HepG2 (cell line): ENCODE data around the gene CERT1.

Experiments
- FOXA1 ChIP-seq, 2 experiments: fragments of 450-650 bp in 1 of 2; sonication (generic) in 1 of 2; formaldehyde crosslinking in 1 of 2; IDR thresholded peaks; 2 replicates each; pipeline versions ENCODE4 v1.4.0 to v1.6.1; 2016 to 2020; ENCODE audit warnings: missing genetic modification reagents in 1 of 2
- KDM4B ChIP-seq: sonication (generic); formaldehyde crosslinking; IDR thresholded peaks from 2 replicates; pipeline ENCODE4 v1.4.0; 2020; ENCODE audit warnings: missing genetic modification reagents
- NBN ChIP-seq: fragments of 450-650 bp; conservative IDR thresholded peaks from 2 replicates; pipeline ENCODE4 v1.6.1; 2017
- NR2F1 ChIP-seq, 2 experiments: fragments of 450-650 bp in 1 of 2; formaldehyde crosslinking in 1 of 2; IDR thresholded peaks; 2 replicates each; pipeline versions ENCODE4 v1.5.0 to v1.6.1; 2016 to 2020; ENCODE audit warnings: mild to moderate bottlenecking in 1 of 2, missing compliant biosample characterization in 1 of 2, missing genetic modification reagents in 1 of 2, moderate library complexity in 1 of 2
- TF ChIP-seq, protein P1 (sequence below): sonication (generic); formaldehyde crosslinking; IDR thresholded peaks from 2 replicates; pipeline ENCODE4 v1.9.0; 2021; ENCODE audit warnings: missing genetic modification reagents, mild to moderate bottlenecking, borderline replicate concordance

DNA sequence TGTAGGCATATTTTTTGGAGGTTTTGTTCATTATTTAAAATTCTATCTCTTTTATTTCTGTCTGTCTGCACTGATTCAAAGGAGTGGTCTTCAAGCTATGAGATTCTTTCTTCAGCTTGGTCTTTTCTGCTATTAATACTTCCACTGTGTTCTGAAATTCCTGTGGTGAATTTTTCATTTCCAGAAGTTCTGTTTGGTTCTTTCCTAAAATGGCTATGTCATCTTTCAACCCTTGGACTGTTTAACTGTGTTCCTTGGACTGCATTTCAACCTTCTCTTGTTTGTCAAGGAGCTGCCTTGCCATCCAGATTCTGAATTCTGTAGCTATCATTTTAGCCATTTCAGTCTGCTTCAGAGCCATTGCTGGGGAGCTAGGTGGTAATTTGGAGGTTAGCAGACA lies 76.3 kb downstream of the CERT1 start:
- TF ChIP-seq NR2F1 (CRISPR knock-in tag; IDR thresholded peaks at IDR 0.05): no peak
- no peak for TF ChIP-seq NBN
- no peak for TF ChIP-seq FOXA1 (IDR thresholded peaks at IDR 0.05)
- TF ChIP-seq FOXA1 (CRISPR knock-in tag; IDR thresholded peaks at IDR 0.05): no peak
- no peak for TF ChIP-seq KDM4B (CRISPR knock-in tag)
- TF ChIP-seq, protein P1, sequence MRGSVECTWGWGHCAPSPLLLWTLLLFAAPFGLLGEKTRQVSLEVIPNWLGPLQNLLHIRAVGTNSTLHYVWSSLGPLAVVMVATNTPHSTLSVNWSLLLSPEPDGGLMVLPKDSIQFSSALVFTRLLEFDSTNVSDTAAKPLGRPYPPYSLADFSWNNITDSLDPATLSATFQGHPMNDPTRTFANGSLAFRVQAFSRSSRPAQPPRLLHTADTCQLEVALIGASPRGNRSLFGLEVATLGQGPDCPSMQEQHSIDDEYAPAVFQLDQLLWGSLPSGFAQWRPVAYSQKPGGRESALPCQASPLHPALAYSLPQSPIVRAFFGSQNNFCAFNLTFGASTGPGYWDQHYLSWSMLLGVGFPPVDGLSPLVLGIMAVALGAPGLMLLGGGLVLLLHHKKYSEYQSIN (CRISPR knock-in tag): no peak
